Subcutaneous abdominal adipose tissue (tissue), 5 donors: ENCODE measurements around the gene TCEAL8.
A peak's percentile ranks its signal among the peaks of the same experiment; 100 is the strongest.

Experiments used
- H3K27ac ChIP-seq: one replicate; pipeline ENCODE4 v1.7.0; 2013; ENCODE audit warnings: low read depth, mild to moderate bottlenecking, inconsistent platforms, low read length, moderate library complexity
- H3K27me3 ChIP-seq, 5 donors: one replicate each; pipeline ENCODE4 v1.7.0; 2013; ENCODE audit warnings: low read length in 5 of 5, inconsistent platforms in 1 of 5; ENCODE audit not compliant: control insufficient read depth in 5 of 5, insufficient read depth in 4 of 5
- H3K36me3 ChIP-seq, 5 donors: one replicate each; pipeline ENCODE4 v1.7.0; 2013; ENCODE audit warnings: low read length in 5 of 5; ENCODE audit not compliant: control insufficient read depth in 5 of 5, insufficient read depth in 5 of 5
- H3K4me1 ChIP-seq, 5 donors: one replicate each; pipeline ENCODE4 v1.7.0; 2013; ENCODE audit warnings: low read length in 5 of 5, mild to moderate bottlenecking in 3 of 5, moderate library complexity in 1 of 5; ENCODE audit not compliant: control insufficient read depth in 5 of 5, insufficient read depth in 5 of 5
- H3K4me3 ChIP-seq, 5 donors: one replicate each; pipeline ENCODE4 v1.7.0; 2013; ENCODE audit warnings: low read length in 5 of 5, low read depth in 1 of 5
- H3K9ac ChIP-seq, 5 donors: one replicate each; pipeline ENCODE4 v1.7.0; 2013; ENCODE audit warnings: low read length in 5 of 5, mild to moderate bottlenecking in 4 of 5, moderate library complexity in 3 of 5
- H3K9me3 ChIP-seq, 5 donors: one replicate each; pipeline ENCODE4 v1.7.0; 2013; ENCODE audit warnings: low read length in 5 of 5; ENCODE audit not compliant: control insufficient read depth in 5 of 5
- donor health status: healthy.
- donor health status: healthy.
- donor health status: healthy.
- donor health status: healthy.
- donor health status: healthy.

The TCEAL8 gene

GRCh38 chrX:103254921-103255493 lies at the start of gene TCEAL8:
TSS of gene TCEAL8 (minus strand) at chrX:103255155. CDS start at chrX:103253979, 1,176 bp downstream.
- H3K9ac ChIP-seq = peak within 1 kb of the TSS; percentile 19 to 64 (median 45)
- no peaks in the 10 kb centered on the region for H3K9me3 ChIP-seq
- H3K27me3 ChIP-seq = peaks cover 0 to 8% (median 7%) of the 10 kb centered on the region in 5 donors
- H3K4me1 ChIP-seq = peaks cover 0 to 13% (median 7%) of the 10 kb centered on the region in 5 donors
- H3K4me3 ChIP-seq = peak within 1 kb of the TSS; percentile 70 to 86 (median 82)
- peaks cover 0 to 5% (median 3%) of the 10 kb centered on the region in 5 donors for H3K36me3 ChIP-seq
- H3K27ac ChIP-seq = peak within 1 kb of the TSS; percentile 58

- H3K4me3 ChIP-seq = no peak overlapping the region
- H3K27ac ChIP-seq = no peak overlapping the region
- H3K36me3 ChIP-seq = no peaks in the 10 kb centered on the region
- no peak overlapping the region for H3K9ac ChIP-seq
- peaks cover 2 to 10% (median 5%) of the 10 kb centered on the region in 5 donors for H3K27me3 ChIP-seq
- H3K9me3 ChIP-seq = no peaks in the 10 kb centered on the region
- no peaks in the 10 kb centered on the region for H3K4me1 ChIP-seq
These were observed 49.8 kb upstream of the TCEAL8 start for GRCh38 chrX:103304705-103305104.

GRCh38 chrX:103293118-103293517 lies 38.2 kb upstream of the TCEAL8 start:
- Histone ChIP-seq H3K9me3 (peaks cover 0 to 8% (median 5%) of the 10 kb centered on the region in 5 donors), H3K27ac (no peak overlapping the region), H3K36me3 (no peaks in the 10 kb centered on the region), H3K27me3 (peaks cover 0 to 14% (median 4%) of the 10 kb centered on the region in 5 donors), H3K9ac (no peak overlapping the region), H3K4me1 (no peaks in the 10 kb centered on the region), H3K4me3 (no peak overlapping the region)

GRCh38 chrX:103279624-103280023 lies 24.7 kb upstream of the TCEAL8 start:
- Histone ChIP-seq H3K4me3 (no peak overlapping the region), H3K9me3 (peaks cover 0 to 3% (median 0%) of the 10 kb centered on the region in 5 donors), H3K27ac (no peak overlapping the region), H3K36me3 (no peaks in the 10 kb centered on the region), H3K4me1 (peaks cover 0 to 5% (median 4%) of the 10 kb centered on the region in 5 donors), H3K9ac (no peak overlapping the region), H3K27me3 (peaks cover 19 to 36% (median 27%) of the 10 kb centered on the region in 5 donors)

- Histone ChIP-seq H3K27ac (no peak within 1 kb of the TSS), H3K4me3 (peak within 1 kb of the TSS in 3 of 5 donors; percentile 24 to 39 (median 31)), H3K4me1 (peaks cover 0 to 5% (median 4%) of the 10 kb centered on the region in 5 donors), H3K27me3 (peaks cover 24 to 39% (median 32%) of the 10 kb centered on the region in 5 donors), H3K9ac (no peak within 1 kb of the TSS), H3K9me3 (no peaks in the 10 kb centered on the region), H3K36me3 (no peaks in the 10 kb centered on the region)
These were observed 21.6 kb upstream of the TCEAL8 start, which contains the start of gene TCEAL5 for GRCh38 chrX:103276581-103277002. TSS of gene TCEAL5 (minus strand) at chrX:103276750. CDS start at chrX:103274563, 2,187 bp downstream.

- no peak overlapping the region for H3K27ac ChIP-seq
- no peaks in the 10 kb centered on the region for H3K9me3 ChIP-seq
- no peak overlapping the region for H3K9ac ChIP-seq
- H3K4me3 ChIP-seq = peak overlapping the region in 3 of 5 donors; percentile 24 to 39 (median 31)
- peaks cover 24 to 38% (median 30%) of the 10 kb centered on the region in 5 donors for H3K27me3 ChIP-seq
- peaks cover 0 to 5% (median 4%) of the 10 kb centered on the region in 5 donors for H3K4me1 ChIP-seq
- no peaks in the 10 kb centered on the region for H3K36me3 ChIP-seq
These were observed 21.1 kb upstream of the TCEAL8 start for GRCh38 chrX:103275947-103276567.

- Histone ChIP-seq H3K36me3 (no peaks in the 10 kb centered on the region), H3K27me3 (peaks cover 29 to 46% (median 36%) of the 10 kb centered on the region in 5 donors), H3K9me3 (no peaks in the 10 kb centered on the region), H3K4me1 (peaks cover 0 to 5% (median 4%) of the 10 kb centered on the region in 5 donors), H3K9ac (no peak overlapping the region), H3K27ac (no peak overlapping the region), H3K4me3 (no peak overlapping the region)
These were observed 19.3 kb upstream of the TCEAL8 start for GRCh38 chrX:103274284-103274683.

- H3K27me3 ChIP-seq = peaks cover 0 to 13% (median 7%) of the 10 kb centered on the region in 5 donors
- peaks cover 0 to 5% (median 0%) of the 10 kb centered on the region in 5 donors for H3K9me3 ChIP-seq
These were observed 3.3 kb upstream of the TCEAL8 start for GRCh38 chrX:103258275-103258674.

GRCh38 chrX:103256651-103257050 lies 1.7 kb upstream of the TCEAL8 start:
- Histone ChIP-seq H3K36me3 (peaks cover 0 to 5% (median 3%) of the 10 kb centered on the region in 5 donors), H3K4me1 (peaks cover 0 to 13% (median 7%) of the 10 kb centered on the region in 5 donors), H3K4me3 (no peak overlapping the region), H3K27ac (no peak overlapping the region), H3K27me3 (peaks cover 0 to 8% (median 7%) of the 10 kb centered on the region in 5 donors), H3K9me3 (no peaks in the 10 kb centered on the region), H3K9ac (no peak overlapping the region)

More at GRCh38 chrX:103258275-103258674, 3.3 kb upstream of the TCEAL8 start:
- no peak overlapping the region for H3K27ac ChIP-seq
- H3K36me3 ChIP-seq = no peaks in the 10 kb centered on the region
- peaks cover 0 to 13% (median 7%) of the 10 kb centered on the region in 5 donors for H3K4me1 ChIP-seq
- no peak overlapping the region for H3K4me3 ChIP-seq
- no peak overlapping the region for H3K9ac ChIP-seq
